OCI-LY7 (cell line): ENCODE measurements around the gene INPP5J. TPM values are rescaled to one million over a fixed set of nuclear protein-coding genes. Genes with fewer than 3 reads are reported as not detected.

Experiments
- BruUV-seq: library from RNA; stranded (reverse); fragments of 400-500 nt; replicated peaks from 2 replicates; lab custom pipeline; 2021; lab: Mats Ljungman, UMichigan
- CTCF ChIA-PET: fragments of 300-600 bp; sonication (Branson Sonifier 250); formaldehyde crosslinking; loops from one replicate; lab custom pipeline; 2022; ENCODE audit warnings: antibody characterized with exemption; ENCODE audit not compliant: unreplicated experiment; lab: Charles Lee
- POLR2A ChIA-PET: fragments of 300-600 bp; sonication (Branson Sonifier 250); formaldehyde crosslinking; loops from one replicate; lab custom pipeline; 2022; ENCODE audit warnings: antibody characterized with exemption; lab: Charles Lee
- DNase-seq: peaks from one replicate; pipeline ENCODE4 v3.0.0-alpha.2; 2015; ENCODE audit warnings: low spot score
- H2AFZ ChIP-seq: fragments of 200-600 bp; sonication (generic), shearing (Covaris generic); 2 replicates; pipeline ENCODE4 v1.6.1; 2014; ENCODE audit warnings: mild to moderate bottlenecking, antibody characterized with exemption, low read length, moderate library complexity
- H3K27ac ChIP-seq: fragments of 200-600 bp; sonication (generic); 2 replicates; pipeline ENCODE4 v1.5.1; 2014; ENCODE audit warnings: mixed run types, low read depth, mild to moderate bottlenecking, moderate library complexity, low read length, inconsistent platforms; ENCODE audit not compliant: poor library complexity, severe bottlenecking
- H3K36me3 ChIP-seq: fragments of 200-600 bp; sonication (generic); 2 replicates; pipeline ENCODE4 v1.6.1; 2014; ENCODE audit warnings: mild to moderate bottlenecking, antibody characterized with exemption, low read length, moderate library complexity, mixed read lengths; ENCODE audit not compliant: insufficient read depth
- H3K4me1 ChIP-seq: fragments of 200-600 bp; sonication (generic); 2 replicates; pipeline ENCODE4 v1.5.1; 2014; ENCODE audit warnings: mild to moderate bottlenecking, low read length; ENCODE audit not compliant: insufficient read depth, poor library complexity, severe bottlenecking
- H3K4me2 ChIP-seq: fragments of 200-600 bp; sonication (generic); 2 replicates; pipeline ENCODE4 v1.6.1; 2014; ENCODE audit warnings: mild to moderate bottlenecking, low read length
- H3K4me3 ChIP-seq: fragments of 200-600 bp; sonication (generic); 2 replicates; pipeline ENCODE4 v1.5.1; 2014; ENCODE audit warnings: mild to moderate bottlenecking, low read depth, low read length; ENCODE audit not compliant: poor library complexity, severe bottlenecking
- H3K79me2 ChIP-seq: fragments of 200-600 bp; sonication (generic); 2 replicates; pipeline ENCODE4 v1.6.1; 2016; ENCODE audit warnings: low read depth, mild to moderate bottlenecking, low read length, moderate library complexity, mixed read lengths; ENCODE audit not compliant: insufficient read depth
- H3K9me2 ChIP-seq: fragments of 200-600 bp; sonication (generic); 2 replicates; pipeline ENCODE4 v1.6.1; 2016; ENCODE audit warnings: mild to moderate bottlenecking, low read length, mixed read lengths; ENCODE audit not compliant: insufficient read depth
- H3K9me3 ChIP-seq: fragments of 200-600 bp; sonication (generic); 2 replicates; pipeline ENCODE4 v1.6.1; 2014; ENCODE audit warnings: mild to moderate bottlenecking, mixed run types, low read length, mixed read lengths
- H4K20me1 ChIP-seq: fragments of 200-600 bp; sonication (generic); 2 replicates; pipeline ENCODE4 v1.6.1; 2014; ENCODE audit warnings: mild to moderate bottlenecking, antibody characterized with exemption, low read length, moderate library complexity, mixed read lengths; ENCODE audit not compliant: insufficient read depth
- EZH2phosphoT487 ChIP-seq: fragments of 200-600 bp; sonication (generic); IDR thresholded peaks from 2 replicates; pipeline ENCODE4 v1.6.1; 2018; ENCODE audit warnings: low read depth, borderline replicate concordance, mild to moderate bottlenecking, mixed run types, antibody characterized with exemption, low read length, moderate library complexity, mixed read lengths
- intact Hi-C: fragments of 100-400 bp; cut with micrococcal nuclease; formaldehyde crosslinking; loops from one replicate; pipeline ENCODE4 v1.10.0; 2022; ENCODE audit not compliant: unreplicated experiment
- total RNA-seq, 2 experiments: library from RNA; depleted of rRNA in 1 of 2; stranded (reverse); fragments of >200 nt in 1 of 2; shearing (Covaris generic) in 1 of 2; gene quantifications; 2 replicates each; pipeline ENCODE4 v1.2.3, GENCODE V29; 2014 to 2022
- TF ChIP-seq, protein P1 (sequence below): fragments of 200-600 bp; sonication (generic); conservative IDR thresholded peaks from 2 replicates; pipeline ENCODE4 v1.5.1; 2014; ENCODE audit warnings: mild to moderate bottlenecking, antibody characterized with exemption, low read length, moderate library complexity, mixed read lengths

INPP5J gene
- total RNA-seq, 2 experiments from 2014 or later: 7.5 TPM; not detected in 1

DNA sequence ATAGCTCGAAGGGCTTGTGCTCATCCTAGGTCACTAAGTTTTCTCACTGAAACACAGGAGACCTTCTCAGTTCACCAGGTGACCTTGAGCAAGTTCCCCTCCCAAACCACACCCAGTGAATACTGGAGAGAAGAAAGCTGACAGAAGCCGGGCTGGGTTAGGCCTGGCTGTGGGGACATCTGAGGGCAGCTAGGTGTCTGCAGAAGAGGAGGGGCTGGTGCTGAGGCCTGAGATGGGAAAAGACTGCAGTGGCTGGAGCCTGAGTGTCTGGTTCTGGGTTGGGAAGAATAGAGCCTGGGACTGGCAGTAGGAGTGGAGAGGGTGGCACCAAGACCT lies 602 bp upstream of the INPP5J start:
- POLR2A ChIA-PET: no interaction called here
- Histone ChIP-seq H3K4me1 (peaks cover under 1% of the 10 kb centered on the region), H3K36me3 (no peaks in the 10 kb centered on the region), H3K4me2 (no peak overlapping the region), H3K27ac (no peak overlapping the region), H3K79me2 (no peaks in the 10 kb centered on the region), H3K9me3 (no peaks in the 10 kb centered on the region), H2AFZ (no peak overlapping the region), H3K9me2 (no peaks in the 10 kb centered on the region), H4K20me1 (no peaks in the 10 kb centered on the region), H3K4me3 (no peak overlapping the region)
- CTCF ChIA-PET: no interaction called here
- TF ChIP-seq EZH2phosphoT487: no peak
- TF ChIP-seq, protein P1, sequence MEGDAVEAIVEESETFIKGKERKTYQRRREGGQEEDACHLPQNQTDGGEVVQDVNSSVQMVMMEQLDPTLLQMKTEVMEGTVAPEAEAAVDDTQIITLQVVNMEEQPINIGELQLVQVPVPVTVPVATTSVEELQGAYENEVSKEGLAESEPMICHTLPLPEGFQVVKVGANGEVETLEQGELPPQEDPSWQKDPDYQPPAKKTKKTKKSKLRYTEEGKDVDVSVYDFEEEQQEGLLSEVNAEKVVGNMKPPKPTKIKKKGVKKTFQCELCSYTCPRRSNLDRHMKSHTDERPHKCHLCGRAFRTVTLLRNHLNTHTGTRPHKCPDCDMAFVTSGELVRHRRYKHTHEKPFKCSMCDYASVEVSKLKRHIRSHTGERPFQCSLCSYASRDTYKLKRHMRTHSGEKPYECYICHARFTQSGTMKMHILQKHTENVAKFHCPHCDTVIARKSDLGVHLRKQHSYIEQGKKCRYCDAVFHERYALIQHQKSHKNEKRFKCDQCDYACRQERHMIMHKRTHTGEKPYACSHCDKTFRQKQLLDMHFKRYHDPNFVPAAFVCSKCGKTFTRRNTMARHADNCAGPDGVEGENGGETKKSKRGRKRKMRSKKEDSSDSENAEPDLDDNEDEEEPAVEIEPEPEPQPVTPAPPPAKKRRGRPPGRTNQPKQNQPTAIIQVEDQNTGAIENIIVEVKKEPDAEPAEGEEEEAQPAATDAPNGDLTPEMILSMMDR: no peak
- BruUV-seq: no TSS peak
- no peak for DNase-seq
- intact Hi-C loops: no loop called here

DNA sequence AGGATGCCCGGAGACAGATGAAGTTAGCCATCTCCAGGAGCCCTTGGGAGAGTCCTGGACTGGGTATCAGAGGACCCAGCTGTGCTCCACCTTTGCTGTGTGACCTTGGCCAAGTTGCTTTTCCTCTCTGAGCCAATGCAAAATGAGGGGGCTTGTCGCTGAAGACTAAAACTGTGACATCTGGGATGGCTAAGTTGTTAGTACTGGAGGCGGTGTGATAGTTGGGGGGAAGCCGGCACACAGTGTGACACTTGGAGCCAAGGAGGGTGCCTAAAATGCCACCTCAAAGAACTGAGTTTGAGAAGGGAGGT lies 481 bp downstream of the INPP5J start:
- intact Hi-C loops: no loop called here
- POLR2A ChIA-PET: no interaction called here
- no peaks in the 10 kb centered on the region for H3K9me2 ChIP-seq
- no peak for DNase-seq
- CTCF ChIA-PET: no interaction called here
- TF ChIP-seq, protein P1: no peak
- no peak for TF ChIP-seq EZH2phosphoT487
- no peak overlapping the region for H3K27ac ChIP-seq
- no peaks in the 10 kb centered on the region for H3K9me3 ChIP-seq
- no peaks in the 10 kb centered on the region for H3K36me3 ChIP-seq
- H3K79me2 ChIP-seq: no peaks in the 10 kb centered on the region
- no peak overlapping the region for H3K4me2 ChIP-seq
- no peaks in the 10 kb centered on the region for H4K20me1 ChIP-seq
- peaks cover 8% of the 10 kb centered on the region for H3K4me1 ChIP-seq
- H3K4me3 ChIP-seq: no peak overlapping the region
- no TSS peak for BruUV-seq
- H2AFZ ChIP-seq: no peak overlapping the region

DNA sequence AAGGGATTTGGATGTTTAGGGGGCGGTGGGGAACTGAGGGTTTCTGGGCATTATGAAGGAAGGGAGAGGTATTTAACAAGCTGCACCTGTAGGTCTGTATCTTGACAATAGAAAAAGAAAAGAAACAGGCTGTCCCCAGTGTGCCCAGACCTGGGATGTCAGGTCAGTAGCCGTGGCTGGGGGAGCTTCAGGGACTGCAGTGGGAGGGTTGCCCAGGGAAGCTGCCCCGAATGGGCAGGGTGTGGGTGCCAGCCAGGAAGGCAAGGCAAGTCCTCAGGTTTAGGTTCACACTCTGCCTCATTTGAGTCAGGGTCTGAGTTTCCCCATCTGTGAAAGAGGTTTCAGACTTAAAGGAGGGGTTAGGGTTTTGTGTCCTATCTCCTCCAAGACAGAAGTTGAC lies 1.5 kb downstream of the INPP5J start:
- no peak overlapping the region for H3K4me2 ChIP-seq
- peaks cover 8% of the 10 kb centered on the region for H3K4me1 ChIP-seq
- no peaks in the 10 kb centered on the region for H3K9me2 ChIP-seq
- no peaks in the 10 kb centered on the region for H3K79me2 ChIP-seq
- H3K9me3 ChIP-seq: no peaks in the 10 kb centered on the region
- no TSS peak for BruUV-seq
- H2AFZ ChIP-seq: no peak overlapping the region
- CTCF ChIA-PET: no interaction called here
- DNase-seq: no peak
- POLR2A ChIA-PET: no interaction called here
- H4K20me1 ChIP-seq: no peaks in the 10 kb centered on the region
- H3K27ac ChIP-seq: no peak overlapping the region
- no peaks in the 10 kb centered on the region for H3K36me3 ChIP-seq
- intact Hi-C loops: no loop called here
- TF ChIP-seq, protein P1: no peak
- no peak for TF ChIP-seq EZH2phosphoT487
- H3K4me3 ChIP-seq: no peak overlapping the region
